Hepatocyte (in vitro differentiated cells): ENCODE measurements around the gene MCF2L2. TPM values are rescaled to one million over a fixed set of nuclear protein-coding genes. Genes with fewer than 3 reads are reported as not detected.

Experiments used
- DNase-seq: peaks from one replicate; pipeline ENCODE4 v3.0.0-alpha.2; 2016; ENCODE audit warnings: low spot score
- H2AFZ ChIP-seq: fragments of 200-600 bp; sonication (generic); 2 replicates; pipeline ENCODE4 v1.6.0; 2016; ENCODE audit warnings: antibody characterized with exemption, mild to moderate bottlenecking
- H3K27ac ChIP-seq: fragments of 200-600 bp; sonication (generic); 2 replicates; pipeline ENCODE4 v1.5.1; 2016; ENCODE audit warnings: mild to moderate bottlenecking
- H3K27me3 ChIP-seq: fragments of 200-600 bp; sonication (generic); 2 replicates; pipeline ENCODE4 v1.6.1; 2016
- H3K36me3 ChIP-seq: fragments of 200-600 bp; sonication (generic); replicated peaks from 2 replicates; pipeline ENCODE4 v1.5.1; 2016; ENCODE audit warnings: low read depth; ENCODE audit not compliant: insufficient read depth
- H3K4me1 ChIP-seq: fragments of 200-600 bp; sonication (generic); 2 replicates; pipeline ENCODE4 v1.5.1; 2016; ENCODE audit warnings: mild to moderate bottlenecking, moderate library complexity; ENCODE audit not compliant: insufficient read depth
- H3K4me2 ChIP-seq: fragments of 200-600 bp; sonication (generic); 2 replicates; pipeline ENCODE4 v1.6.0; 2016
- H3K4me3 ChIP-seq: fragments of 200-600 bp; sonication (generic); 2 replicates; pipeline ENCODE4 v1.5.1; 2016; ENCODE audit warnings: mild to moderate bottlenecking
- H3K79me2 ChIP-seq: fragments of 200-600 bp; sonication (generic); 2 replicates; pipeline ENCODE4 v1.6.0; 2017; ENCODE audit warnings: mild to moderate bottlenecking
- H3K9me2 ChIP-seq: fragments of 200-600 bp; sonication (generic); replicated peaks from 2 replicates; pipeline ENCODE4 v1.6.0; 2017; ENCODE audit warnings: mild to moderate bottlenecking; ENCODE audit not compliant: insufficient read depth
- H3K9me3 ChIP-seq: fragments of 200-600 bp; sonication (generic); 2 replicates; pipeline ENCODE4 v1.5.1; 2016; ENCODE audit warnings: low read depth, mild to moderate bottlenecking
- H4K20me1 ChIP-seq: fragments of 200-600 bp; sonication (generic); 2 replicates; pipeline ENCODE4 v1.6.0; 2016; ENCODE audit warnings: mild to moderate bottlenecking; ENCODE audit not compliant: insufficient read depth, poor library complexity, severe bottlenecking
- EZH2 ChIP-seq: fragments of 200-600 bp; sonication (generic); IDR thresholded peaks from 2 replicates; pipeline ENCODE4 v1.6.1; 2016; ENCODE audit warnings: antibody characterized with exemption, mild to moderate bottlenecking, borderline replicate concordance
- EZH2phosphoT487 ChIP-seq: fragments of 200-600 bp; sonication (generic); IDR thresholded peaks from one replicate; pipeline ENCODE4 v1.6.1; 2018; ENCODE audit warnings: antibody characterized with exemption, mild to moderate bottlenecking, low read depth, moderate library complexity; ENCODE audit not compliant: unreplicated experiment, severe bottlenecking
- WGBS: methylation state at CpG from one replicate; pipeline ENCODE4 v1.1.6; 2016; ENCODE audit warnings: low lambda C conversion rate; ENCODE audit errors: missing lambda C conversion rate; 5-methylcytosine and 5-hydroxymethylcytosine counted together
- polyA plus RNA-seq: library from polyadenylated mRNA; unstranded; fragments of >200 nt; fragmentation: Nextera tagmentation; extraction: Ambion mirVana; gene quantifications from 2 replicates; pipeline ENCODE4 v1.2.1, GENCODE V29; 2016
- total RNA-seq: library from RNA; depleted of rRNA; stranded (reverse); fragments of >200 nt; gene quantifications from 2 replicates; pipeline ENCODE4 v1.2.3, GENCODE V29; 2014
- TF ChIP-seq, protein P1 (sequence below): fragments of 200-600 bp; sonication (generic); IDR thresholded peaks from 2 replicates; pipeline ENCODE4 v1.5.1; 2016; ENCODE audit warnings: antibody characterized with exemption, mild to moderate bottlenecking; ENCODE audit not compliant: poor library complexity

MCF2L2 gene
- total and polyA plus RNA-seq, 2 experiments from 2014 or later, result 0.17 to 0.63 TPM

DNA sequence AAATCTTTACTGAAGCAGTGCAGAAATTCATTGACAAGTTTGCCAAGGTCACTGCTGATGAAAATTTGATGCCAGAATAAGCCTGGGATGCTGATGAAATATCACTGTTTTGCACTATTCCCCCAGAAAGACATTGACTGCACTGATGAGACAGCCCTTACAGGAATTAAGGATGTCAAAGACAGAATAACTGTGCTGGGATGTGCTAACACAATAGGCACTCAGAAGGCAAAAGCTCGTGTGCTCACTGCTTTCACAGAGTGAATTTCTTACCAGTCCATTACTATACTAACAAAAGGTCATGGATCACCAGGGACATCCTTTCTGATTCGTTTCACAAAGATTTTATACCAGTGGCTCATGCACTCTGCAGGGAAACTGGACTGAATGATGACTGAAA, 69.4 kb downstream of the MCF2L2 start:
- no peak for DNase-seq
- no peaks in the 10 kb centered on the region for H3K36me3 ChIP-seq
- H3K27me3 ChIP-seq, result no peaks in the 10 kb centered on the region
- H2AFZ ChIP-seq, result no peak overlapping the region
- H3K79me2 ChIP-seq, result no peaks in the 10 kb centered on the region
- H3K4me1 ChIP-seq, result no peaks in the 10 kb centered on the region
- WGBS, result 80% methylated on average over 2 of the region's 2 CpGs
- H3K4me3 ChIP-seq, result no peak overlapping the region
- H3K9me3 ChIP-seq, result no peaks in the 10 kb centered on the region
- TF ChIP-seq, protein P1, sequence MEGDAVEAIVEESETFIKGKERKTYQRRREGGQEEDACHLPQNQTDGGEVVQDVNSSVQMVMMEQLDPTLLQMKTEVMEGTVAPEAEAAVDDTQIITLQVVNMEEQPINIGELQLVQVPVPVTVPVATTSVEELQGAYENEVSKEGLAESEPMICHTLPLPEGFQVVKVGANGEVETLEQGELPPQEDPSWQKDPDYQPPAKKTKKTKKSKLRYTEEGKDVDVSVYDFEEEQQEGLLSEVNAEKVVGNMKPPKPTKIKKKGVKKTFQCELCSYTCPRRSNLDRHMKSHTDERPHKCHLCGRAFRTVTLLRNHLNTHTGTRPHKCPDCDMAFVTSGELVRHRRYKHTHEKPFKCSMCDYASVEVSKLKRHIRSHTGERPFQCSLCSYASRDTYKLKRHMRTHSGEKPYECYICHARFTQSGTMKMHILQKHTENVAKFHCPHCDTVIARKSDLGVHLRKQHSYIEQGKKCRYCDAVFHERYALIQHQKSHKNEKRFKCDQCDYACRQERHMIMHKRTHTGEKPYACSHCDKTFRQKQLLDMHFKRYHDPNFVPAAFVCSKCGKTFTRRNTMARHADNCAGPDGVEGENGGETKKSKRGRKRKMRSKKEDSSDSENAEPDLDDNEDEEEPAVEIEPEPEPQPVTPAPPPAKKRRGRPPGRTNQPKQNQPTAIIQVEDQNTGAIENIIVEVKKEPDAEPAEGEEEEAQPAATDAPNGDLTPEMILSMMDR, result no peak
- TF ChIP-seq EZH2 (no peak), EZH2phosphoT487 (no peak)
- no peaks in the 10 kb centered on the region for H3K9me2 ChIP-seq
- H3K27ac ChIP-seq, result no peak overlapping the region
- H3K4me2 ChIP-seq, result no peak overlapping the region
- no peaks in the 10 kb centered on the region for H4K20me1 ChIP-seq

DNA sequence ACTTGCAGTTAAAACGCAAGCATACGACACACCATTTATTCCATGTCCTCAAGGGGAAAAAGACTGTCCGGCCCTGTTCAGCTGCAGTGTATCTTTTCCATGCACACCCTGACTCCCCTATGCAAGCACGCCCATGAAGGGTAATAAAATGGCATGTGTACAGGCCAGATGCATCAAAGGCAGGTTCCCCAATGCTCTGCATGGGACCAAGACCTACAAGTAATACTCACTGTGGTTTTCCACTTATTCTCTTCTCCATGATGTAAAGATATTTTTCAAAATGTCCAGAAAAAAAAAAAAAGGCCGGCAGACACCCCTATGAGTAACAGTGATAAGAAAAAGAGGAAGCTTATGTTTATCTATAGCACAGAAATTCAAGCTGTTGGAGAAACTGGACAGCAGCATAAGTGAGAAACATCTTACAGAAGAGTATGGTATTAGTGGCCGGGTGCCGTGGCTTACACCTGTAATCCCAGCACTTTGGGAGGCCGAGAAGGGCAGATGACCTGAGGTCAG, 70.8 kb downstream of the MCF2L2 start:
- H3K4me1 ChIP-seq, result no peaks in the 10 kb centered on the region
- H3K4me3 ChIP-seq, result no peak overlapping the region
- TF ChIP-seq EZH2phosphoT487 (no peak), EZH2 (no peak)
- TF ChIP-seq, protein P1, result no peak
- H3K36me3 ChIP-seq, result no peaks in the 10 kb centered on the region
- no peaks in the 10 kb centered on the region for H3K79me2 ChIP-seq
- 86% methylated on average over 8 of the region's 8 CpGs for WGBS
- no peak for DNase-seq
- no peaks in the 10 kb centered on the region for H3K27me3 ChIP-seq
- H4K20me1 ChIP-seq, result no peaks in the 10 kb centered on the region
- H3K4me2 ChIP-seq, result no peak overlapping the region
- H2AFZ ChIP-seq, result no peak overlapping the region
- no peaks in the 10 kb centered on the region for H3K9me3 ChIP-seq
- no peaks in the 10 kb centered on the region for H3K9me2 ChIP-seq
- no peak overlapping the region for H3K27ac ChIP-seq

DNA sequence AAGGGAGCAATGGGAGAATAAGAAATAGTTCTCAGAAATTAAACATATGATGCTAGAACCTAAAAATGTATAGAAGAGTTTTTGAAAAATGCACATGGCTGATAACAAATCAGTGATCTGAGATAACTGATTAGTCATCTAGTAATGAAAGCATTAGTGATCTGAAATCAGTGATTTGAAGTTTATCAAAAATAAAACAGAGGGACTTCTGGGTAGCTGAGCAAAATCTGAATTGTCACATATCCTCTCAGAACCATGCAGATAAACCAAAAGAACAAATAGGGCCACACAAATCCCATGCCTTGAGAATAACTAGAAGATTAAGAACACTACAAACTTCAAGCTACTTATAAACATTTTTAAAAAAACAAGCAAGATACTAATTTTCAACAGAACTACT, 71.5 kb downstream of the MCF2L2 start:
- H3K4me1 ChIP-seq, result no peaks in the 10 kb centered on the region
- TF ChIP-seq EZH2 (no peak), EZH2phosphoT487 (no peak)
- TF ChIP-seq, protein P1, result no peak
- H2AFZ ChIP-seq, result no peak overlapping the region
- no peak overlapping the region for H3K4me3 ChIP-seq
- H3K4me2 ChIP-seq, result no peak overlapping the region
- no peaks in the 10 kb centered on the region for H4K20me1 ChIP-seq
- H3K79me2 ChIP-seq, result no peaks in the 10 kb centered on the region
- H3K36me3 ChIP-seq, result no peaks in the 10 kb centered on the region
- no peaks in the 10 kb centered on the region for H3K9me3 ChIP-seq
- DNase-seq, result no peak
- no peaks in the 10 kb centered on the region for H3K27me3 ChIP-seq
- no peaks in the 10 kb centered on the region for H3K9me2 ChIP-seq
- no peak overlapping the region for H3K27ac ChIP-seq

DNA sequence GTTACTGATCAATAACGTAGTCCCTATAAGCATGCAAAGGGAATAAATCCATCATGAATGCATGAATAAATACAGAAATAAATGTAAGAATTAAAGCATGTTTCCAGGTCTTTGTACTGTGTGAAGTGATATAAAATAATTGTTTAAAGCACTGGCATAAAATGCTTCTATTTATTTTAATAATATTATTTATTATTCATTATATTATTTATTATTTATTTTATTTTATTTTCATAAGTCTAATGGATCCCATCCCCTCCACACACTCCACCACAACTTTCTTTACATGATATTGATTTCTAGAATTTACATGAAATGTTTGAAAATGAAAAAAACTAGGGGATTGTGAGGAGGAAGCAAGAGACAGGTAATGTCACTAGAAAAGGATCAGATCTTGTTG, 73.5 kb downstream of the MCF2L2 start:
- Histone ChIP-seq H3K9me2 (no peaks in the 10 kb centered on the region), H3K9me3 (no peaks in the 10 kb centered on the region), H3K4me3 (no peak overlapping the region), H3K4me2 (no peak overlapping the region), H3K27me3 (no peaks in the 10 kb centered on the region), H3K79me2 (no peaks in the 10 kb centered on the region), H3K27ac (no peak overlapping the region), H3K36me3 (no peaks in the 10 kb centered on the region), H4K20me1 (no peaks in the 10 kb centered on the region), H2AFZ (no peak overlapping the region), H3K4me1 (peaks cover 2% of the 10 kb centered on the region)
- WGBS, result 97% methylated on average over 1 of the region's 1 CpG
- TF ChIP-seq, protein P1, result no peak
- TF ChIP-seq EZH2, result no peak
- no peak for TF ChIP-seq EZH2phosphoT487
- DNase-seq, result no peak
